K562 (cell line): Measurements from ENCODE around the gene JAKMIP1. TPM values are rescaled to one million over a fixed set of nuclear protein-coding genes. Genes with fewer than 3 reads are reported as not detected.

Experiments used
- BHLHE40 ChIP-seq: IDR thresholded peaks from 2 replicates; pipeline ENCODE4 v1.6.1; 2011; ENCODE audit warnings: low read length, improper control_type of control experiment
- CTBP1 ChIP-seq: fragments of 450-650 bp; IDR thresholded peaks from 2 replicates; pipeline ENCODE4 v1.6.1; 2016; ENCODE audit warnings: borderline replicate concordance
- ETV6 ChIP-seq, 3 experiments: fragments of 150-350 bp in 1 of 3; sonication (generic) in 1 of 3; formaldehyde crosslinking in 1 of 3; IDR thresholded peaks; 2 replicates each; pipeline versions ENCODE4 v1.6.1 to v1.8.0; 2014 to 2022; ENCODE audit warnings: borderline replicate concordance in 2 of 3, low read depth in 2 of 3, antibody characterized with exemption in 1 of 3, low read length in 1 of 3, mild to moderate bottlenecking in 1 of 3, missing genetic modification reagents in 1 of 3
- FOS ChIP-seq: IDR thresholded peaks from 3 replicates; pipeline ENCODE4 v1.6.1; 2011; ENCODE audit not compliant: insufficient read length; ENCODE audit errors: extremely low read depth
- FOXP1 ChIP-seq: sonication (generic); formaldehyde crosslinking; IDR thresholded peaks from 2 replicates; pipeline ENCODE4 v1.8.0; 2022; ENCODE audit warnings: mild to moderate bottlenecking, missing genetic modification reagents
- HCFC1 ChIP-seq: IDR thresholded peaks from 2 replicates; pipeline ENCODE4 v1.6.1; 2012; ENCODE audit warnings: low read depth, low read length, improper control_type of control experiment
- HNRNPH1 ChIP-seq: fragments of 200-400 bp; formaldehyde crosslinking; optimal IDR thresholded peaks from 2 replicates; pipeline ENCODE3; 2017; ENCODE audit warnings: low read depth, mild to moderate bottlenecking, low read length, moderate library complexity
- HNRNPL ChIP-seq: fragments of 200-400 bp; formaldehyde crosslinking; IDR thresholded peaks from 2 replicates; pipeline ENCODE4 v1.6.1; 2017; ENCODE audit warnings: low read depth, mild to moderate bottlenecking, low read length
- HNRNPLL ChIP-seq: fragments of 200-400 bp; formaldehyde crosslinking; IDR thresholded peaks from 2 replicates; pipeline ENCODE4 v1.6.1; 2017; ENCODE audit warnings: low read length, low read depth, mild to moderate bottlenecking; ENCODE audit not compliant: poor library complexity, severe bottlenecking
- HOXB6 ChIP-seq: fragments of 250-450 bp; sonication (Bioruptor Pico); IDR thresholded peaks from 2 replicates; pipeline ENCODE4 v1.5.1; 2022; ENCODE audit warnings: mild to moderate bottlenecking, borderline replicate concordance
- L3MBTL2 ChIP-seq: fragments of 450-650 bp; IDR thresholded peaks from 2 replicates; pipeline ENCODE4 v1.6.1; 2016; ENCODE audit warnings: mild to moderate bottlenecking, moderate library complexity
- MAX ChIP-seq: sonication (generic); formaldehyde crosslinking; IDR thresholded peaks from 2 replicates; pipeline ENCODE4 v1.9.0; 2022; ENCODE audit warnings: mild to moderate bottlenecking, missing genetic modification reagents
- NFYB ChIP-seq: IDR thresholded peaks from 2 replicates; pipeline ENCODE4 v1.6.1; 2011; ENCODE audit warnings: mild to moderate bottlenecking, moderate library complexity; ENCODE audit not compliant: insufficient read length; ENCODE audit errors: extremely low read depth
- NRF1 ChIP-seq, 2 experiments: fragments of 450-650 bp; IDR thresholded peaks in 1 of 2; conservative IDR thresholded peaks in 1 of 2; 2 replicates each; pipeline ENCODE4 v1.6.1; 2014; ENCODE audit warnings: mild to moderate bottlenecking in 2 of 2
- SNRNP70 ChIP-seq: fragments of 200-400 bp; formaldehyde crosslinking; optimal IDR thresholded peaks from 2 replicates; pipeline ENCODE3; 2017; ENCODE audit warnings: low read depth, low read length
- SP2 ChIP-seq: IDR thresholded peaks from 2 replicates; pipeline ENCODE4 v1.6.1; 2011; ENCODE audit warnings: mild to moderate bottlenecking, low read depth, low read length, moderate library complexity; ENCODE audit not compliant: poor library complexity, severe bottlenecking; ENCODE audit errors: extremely low read depth
- SRSF3 ChIP-seq: fragments of 200-400 bp; formaldehyde crosslinking; IDR thresholded peaks from 2 replicates; pipeline ENCODE4 v1.6.1; 2016; ENCODE audit warnings: mild to moderate bottlenecking, low read length, moderate library complexity; ENCODE audit not compliant: insufficient read depth
- ZNF431 ChIP-seq: sonication (generic); formaldehyde crosslinking; IDR thresholded peaks from 2 replicates; pipeline ENCODE4 v1.8.0; 2022; ENCODE audit warnings: mild to moderate bottlenecking, missing genetic modification reagents
- polyA plus RNA-seq, 8 experiments: library from polyadenylated mRNA; depleted of rRNA in 4 of 8; stranded (reverse) in 5 of 8; unstranded in 3 of 8; fragments of >200 nt; fragmentation: Nextera tagmentation in 2 of 8; fragmentation: Illumina TruSeq in 1 of 8; extraction: Ambion mirVana in 2 of 8; extraction: Trizol in 1 of 8; gene quantifications; 2 replicates each; pipeline versions ENCODE4 v1.2.1 to v1.2.3, GENCODE V29; 2011 to 2014; ENCODE audit warnings: inconsistent platforms in 1 of 8, missing spikeins in 1 of 8
- total RNA-seq, 7 experiments: library from RNA; depleted of rRNA in 6 of 7; stranded (reverse); fragments of >200 nt in 6 of 7; fragmentation: Illumina TruSeq in 2 of 7; extraction: Trizol in 2 of 7; gene quantifications; 2 replicates each; pipeline versions ENCODE4 v1.2.1 to v1.2.3, GENCODE V29; 2011 to 2021; ENCODE audit warnings: low replicate concordance in 1 of 7
- TF ChIP-seq, protein P1 (sequence below): sonication (generic); formaldehyde crosslinking; IDR thresholded peaks from 2 replicates; pipeline ENCODE4 v1.8.0; 2022; ENCODE audit warnings: mild to moderate bottlenecking, missing genetic modification reagents
- TF ChIP-seq, protein P2 (sequence below), 2 experiments: IDR thresholded peaks; 2 replicates each; pipeline ENCODE4 v1.6.1; 2011; ENCODE audit warnings: borderline replicate concordance in 1 of 2, control low read depth in 1 of 2, low read depth in 1 of 2, low read length in 1 of 2, mild to moderate bottlenecking in 1 of 2, mixed read lengths in 1 of 2, moderate library complexity in 1 of 2; ENCODE audit not compliant: insufficient read depth in 1 of 2, insufficient read length in 1 of 2, poor library complexity in 1 of 2, severe bottlenecking in 1 of 2; ENCODE audit errors: extremely low read depth in 1 of 2

The JAKMIP1 gene
- total and polyA plus RNA-seq, 9 of the 15 experiments (the other 6 are each of a cell fraction or from before 2014, with no cell fraction given), result not detected

DNA sequence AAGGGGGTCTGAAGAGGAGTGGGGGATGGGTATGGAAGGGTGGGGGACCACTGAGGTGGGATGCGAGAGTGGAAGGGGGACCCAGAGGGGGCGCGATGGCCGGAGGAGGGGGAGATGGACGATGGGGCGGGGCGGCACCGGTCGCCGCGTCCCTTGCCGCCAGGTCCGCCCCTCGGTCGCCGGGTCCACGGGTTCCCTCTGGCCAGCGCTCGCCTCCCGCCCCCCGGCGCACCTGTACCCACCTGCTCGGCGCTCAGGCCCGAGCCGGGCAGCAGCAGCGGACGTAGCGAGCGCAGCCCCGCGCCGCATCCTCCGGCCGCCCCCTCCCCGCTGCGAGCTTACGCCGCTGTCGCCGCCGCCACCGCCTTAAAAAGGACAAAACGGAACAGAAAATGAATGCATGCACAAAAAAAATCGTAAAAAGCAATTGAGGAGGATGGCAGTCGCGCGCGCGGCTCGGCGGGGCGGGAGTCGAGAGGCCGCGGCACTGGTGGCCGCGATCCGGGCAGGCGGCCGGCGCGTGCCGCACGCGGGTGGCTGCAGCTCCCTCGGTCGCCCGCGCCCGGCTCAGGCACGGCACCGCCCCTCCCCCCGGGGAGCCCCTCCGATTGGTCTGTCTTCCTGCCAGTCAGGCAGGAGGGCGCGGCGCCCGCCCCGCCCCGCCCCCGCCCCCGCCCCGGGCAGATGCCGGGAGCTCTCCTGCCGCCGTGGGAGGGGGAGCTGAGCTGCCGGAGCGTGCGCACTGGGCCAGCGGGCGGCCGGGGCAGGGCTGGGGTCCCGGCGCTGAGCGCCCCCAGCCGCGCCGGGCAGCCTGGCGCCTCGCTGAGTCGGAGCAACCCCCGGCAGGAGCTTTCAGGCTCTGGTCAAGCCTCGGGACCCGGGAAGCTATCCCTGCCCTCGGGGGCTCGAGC is at the start of gene JAKMIP1 (continued):
- TF ChIP-seq ETV6 (IDR thresholded peaks at IDR 0.05; ENCODE audit: borderline replicate concordance in 1 of 2, low read depth in 2 of 2, low read length in 1 of 2) (no peak), ETV6 (CRISPR knock-in tag; IDR thresholded peaks at IDR 0.05; ENCODE audit: borderline replicate concordance) (peak; percentile 62; the same call in 1 of the 2 replicates), BHLHE40 (peak; percentile 51; the same call in 1 of the 2 replicates), NFYB (peak; percentile 55), HOXB6 (CRISPR knock-in tag) (no peak), L3MBTL2 (peak; percentile 89), ZNF431 (CRISPR knock-in tag) (0 out of 2 replicates have a peak, but pooled peaks have one; percentile 66), HNRNPLL (peak; percentile 57), MAX (0 out of 2 replicates have a peak, but pooled peaks have one; percentile 21), FOXP1 (CRISPR knock-in tag) (peak; percentile 62; the same call in 1 of the 2 replicates), NRF1 (conservative IDR thresholded peaks at IDR 0.05 in 1 of 2, IDR thresholded peaks at IDR 0.05 in 1 of 2) (peak in 1 of 2 experiments; percentile 72; a peak in 2 of 4 replicates), SRSF3 (no peak), HCFC1 (no peak), SP2 (peak; percentile 46), HNRNPL (no peak), CTBP1 (peak; percentile 19; the same call in 1 of the 2 replicates), HNRNPH1 (no peak), FOS (peak; percentile 7), SNRNP70 (no peak)
- TF ChIP-seq, protein P1, sequence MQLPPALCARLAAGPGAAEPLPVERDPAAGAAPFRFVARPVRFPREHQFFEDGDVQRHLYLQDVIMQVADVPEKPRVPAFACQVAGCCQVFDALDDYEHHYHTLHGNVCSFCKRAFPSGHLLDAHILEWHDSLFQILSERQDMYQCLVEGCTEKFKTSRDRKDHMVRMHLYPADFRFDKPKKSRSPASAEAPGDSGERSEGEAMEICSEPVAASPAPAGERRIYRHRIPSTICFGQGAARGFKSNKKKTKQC, result peak; percentile 57
- TF ChIP-seq, protein P2, sequence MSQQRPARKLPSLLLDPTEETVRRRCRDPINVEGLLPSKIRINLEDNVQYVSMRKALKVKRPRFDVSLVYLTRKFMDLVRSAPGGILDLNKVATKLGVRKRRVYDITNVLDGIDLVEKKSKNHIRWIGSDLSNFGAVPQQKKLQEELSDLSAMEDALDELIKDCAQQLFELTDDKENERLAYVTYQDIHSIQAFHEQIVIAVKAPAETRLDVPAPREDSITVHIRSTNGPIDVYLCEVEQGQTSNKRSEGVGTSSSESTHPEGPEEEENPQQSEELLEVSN (IDR thresholded peaks at IDR 0.05; ENCODE audit: borderline replicate concordance in 1 of 2, extremely low read depth in 1 of 2, insufficient read depth in 1 of 2, insufficient read length in 1 of 2, low read depth in 1 of 2, low read length in 1 of 2, poor library complexity in 1 of 2, severe bottlenecking in 1 of 2), result peak; percentile 92 to 99
